LNCaP clone FGC (cell line): ENCODE results near the gene HS3ST4.

ENCODE experiments used
- DNase-seq: peaks from one replicate; pipeline ENCODE4 v3.0.0-alpha.2; 2011; ENCODE audit warnings: low read depth
- H3K4me3 ChIP-seq: 2 replicates; pipeline ENCODE4 v1.5.1; 2011; ENCODE audit warnings: mild to moderate bottlenecking, low read depth, low read length, control low read depth
- CTCF ChIP-seq: IDR thresholded peaks from 2 replicates; pipeline ENCODE4 v1.5.1; 2012; ENCODE audit warnings: mild to moderate bottlenecking; ENCODE audit not compliant: control insufficient read depth, insufficient read depth; ENCODE audit errors: extremely low read depth

Gene HS3ST4

GRCh38 chr16:25916037-25916436, 224.3 kb downstream of the HS3ST4 start:
- no peak for DNase-seq
- no peak for TF ChIP-seq CTCF
- no peak overlapping the region for H3K4me3 ChIP-seq

DNA sequence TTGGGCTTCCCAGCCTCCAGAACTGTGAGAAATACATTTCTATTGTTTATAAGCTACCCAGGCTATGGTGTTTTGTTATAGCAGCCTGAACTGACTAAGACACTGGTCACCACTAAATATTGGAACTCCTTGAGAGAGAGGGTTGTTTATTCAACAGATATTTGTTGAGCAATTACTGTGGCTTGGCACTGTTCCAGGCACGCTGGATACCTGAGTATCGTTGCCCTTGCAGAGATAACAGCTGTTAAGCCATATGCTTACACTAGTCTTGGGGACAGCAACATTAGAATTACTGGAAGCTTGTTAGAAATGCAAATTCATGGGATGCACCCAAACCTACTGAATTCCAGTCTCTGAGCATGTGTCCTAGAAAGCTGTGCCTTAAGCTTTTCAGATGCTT, 230.7 kb downstream of the HS3ST4 start:
- TF ChIP-seq CTCF, result no peak
- DNase-seq, result no peak
- no peak overlapping the region for H3K4me3 ChIP-seq

DNA sequence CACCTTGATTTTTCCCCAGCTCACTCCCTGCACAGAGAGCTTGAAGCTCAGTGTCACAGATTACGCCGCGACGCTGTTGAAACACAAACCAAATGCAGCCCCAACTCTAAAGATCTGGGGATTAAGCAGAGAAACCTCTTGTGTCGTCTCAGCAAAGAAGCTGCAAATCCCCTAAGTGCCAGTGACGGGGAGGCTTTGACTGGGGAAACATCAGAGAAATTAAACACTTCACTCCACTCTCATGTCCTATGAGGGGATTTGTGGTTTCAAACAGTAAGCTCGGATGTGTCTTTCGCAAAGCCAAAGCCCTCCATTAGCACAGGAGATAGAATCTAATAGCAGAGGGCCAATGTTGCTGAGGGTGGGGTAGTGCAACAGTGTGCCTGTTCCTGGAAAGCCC, 233.7 kb downstream of the HS3ST4 start:
- no peak for TF ChIP-seq CTCF
- no peak overlapping the region for H3K4me3 ChIP-seq
- DNase-seq, result no peak

- H3K4me3 ChIP-seq, result no peak overlapping the region
- no peak for DNase-seq
- no peak for TF ChIP-seq CTCF
Measured at GRCh38 chr16:25931473-25932035, 239.8 kb downstream of the HS3ST4 start.

DNA sequence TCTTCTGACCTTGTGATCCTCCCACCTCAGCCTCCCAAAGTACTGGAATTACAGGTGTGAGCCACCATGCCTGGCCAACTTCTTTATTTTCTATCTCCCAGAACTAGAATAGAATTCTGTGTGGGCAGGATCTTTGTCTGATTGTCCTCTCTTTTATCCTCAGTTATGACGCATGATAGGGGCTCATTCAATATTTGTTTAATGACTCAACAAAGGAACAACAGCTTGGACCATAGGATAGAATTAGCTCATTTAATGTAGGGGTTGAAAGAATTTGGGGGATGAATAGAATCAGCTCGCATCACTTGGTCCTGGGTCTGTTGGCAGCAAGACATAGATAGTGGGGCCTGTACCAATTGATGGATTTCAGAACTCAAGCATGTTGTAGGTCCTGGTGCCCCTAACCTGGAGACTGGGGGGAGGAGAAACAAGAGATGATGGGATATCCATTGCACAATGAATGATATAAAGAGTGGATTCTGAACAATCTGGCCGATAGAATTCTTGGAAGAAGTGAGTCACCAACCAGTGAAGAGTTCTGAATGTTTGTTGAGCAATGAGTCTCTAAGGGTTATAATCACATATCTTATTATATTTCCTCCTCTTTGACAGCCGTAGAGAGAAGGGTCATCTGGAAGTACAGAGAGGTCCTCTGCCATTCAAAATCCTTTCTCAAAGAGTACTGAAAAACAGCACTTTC, 250.2 kb downstream of the HS3ST4 start:
- H3K4me3 ChIP-seq, result no peak overlapping the region
- TF ChIP-seq CTCF, result no peak
- DNase-seq, result no peak

GRCh38 chr16:25950586-25951281, 259.0 kb downstream of the HS3ST4 start:
- H3K4me3 ChIP-seq, result no peak overlapping the region
- no peak for DNase-seq
- no peak for TF ChIP-seq CTCF
